GM23338 (cell line): ENCODE data around the gene EEF1E1.

Experiments used
- EZH2 ChIP-seq: fragments of 200-600 bp; sonication (generic); IDR thresholded peaks from one replicate; pipeline ENCODE4 v1.8.0; 2017; ENCODE audit warnings: antibody characterized with exemption, mild to moderate bottlenecking, low read depth; ENCODE audit not compliant: unreplicated experiment
- TF ChIP-seq, protein P1 (sequence below), 2 experiments: fragments of 200-600 bp in 1 of 2; sonication (generic) in 1 of 2; conservative IDR thresholded peaks; 2 replicates each; pipeline versions ENCODE4 v1.5.1 to v1.6.1; 2016 to 2017; ENCODE audit warnings: antibody characterized with exemption in 2 of 2, low read depth in 2 of 2, mild to moderate bottlenecking in 2 of 2, moderate library complexity in 1 of 2

DNA sequence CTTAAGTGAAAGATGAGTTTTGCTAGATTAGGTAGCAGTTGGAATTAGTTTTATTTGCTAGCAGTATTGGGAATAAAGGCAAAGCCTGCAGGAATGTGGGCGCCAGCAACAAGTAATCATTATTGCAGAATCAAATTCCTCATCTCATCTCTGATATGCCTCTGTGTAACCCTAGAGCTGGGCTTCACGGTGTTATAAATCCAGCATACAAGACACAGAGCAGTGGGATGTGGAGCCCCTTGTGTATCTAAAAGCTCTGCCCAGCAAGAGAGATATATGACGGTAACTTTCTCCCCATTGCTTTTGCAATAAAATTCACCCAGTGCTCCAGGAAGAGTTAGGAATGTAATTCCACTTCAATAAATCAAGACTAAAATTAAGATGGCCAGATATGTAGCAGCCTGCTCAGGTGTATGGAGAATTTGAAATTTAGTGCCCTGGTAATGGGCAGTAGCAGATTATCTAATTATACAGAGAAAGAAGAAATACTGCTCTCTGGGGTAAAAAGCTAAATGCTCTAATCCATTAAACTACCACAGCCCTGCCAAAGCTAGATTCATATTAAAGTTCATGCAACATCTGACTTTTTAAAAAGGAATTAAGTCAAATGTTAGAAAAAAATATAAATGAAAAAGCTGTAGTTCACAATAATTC, 32.6 kb downstream of the EEF1E1 start:
- TF ChIP-seq, protein P1, sequence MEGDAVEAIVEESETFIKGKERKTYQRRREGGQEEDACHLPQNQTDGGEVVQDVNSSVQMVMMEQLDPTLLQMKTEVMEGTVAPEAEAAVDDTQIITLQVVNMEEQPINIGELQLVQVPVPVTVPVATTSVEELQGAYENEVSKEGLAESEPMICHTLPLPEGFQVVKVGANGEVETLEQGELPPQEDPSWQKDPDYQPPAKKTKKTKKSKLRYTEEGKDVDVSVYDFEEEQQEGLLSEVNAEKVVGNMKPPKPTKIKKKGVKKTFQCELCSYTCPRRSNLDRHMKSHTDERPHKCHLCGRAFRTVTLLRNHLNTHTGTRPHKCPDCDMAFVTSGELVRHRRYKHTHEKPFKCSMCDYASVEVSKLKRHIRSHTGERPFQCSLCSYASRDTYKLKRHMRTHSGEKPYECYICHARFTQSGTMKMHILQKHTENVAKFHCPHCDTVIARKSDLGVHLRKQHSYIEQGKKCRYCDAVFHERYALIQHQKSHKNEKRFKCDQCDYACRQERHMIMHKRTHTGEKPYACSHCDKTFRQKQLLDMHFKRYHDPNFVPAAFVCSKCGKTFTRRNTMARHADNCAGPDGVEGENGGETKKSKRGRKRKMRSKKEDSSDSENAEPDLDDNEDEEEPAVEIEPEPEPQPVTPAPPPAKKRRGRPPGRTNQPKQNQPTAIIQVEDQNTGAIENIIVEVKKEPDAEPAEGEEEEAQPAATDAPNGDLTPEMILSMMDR (conservative IDR thresholded peaks at IDR 0.05; ENCODE audit: low read depth in 2 of 2) = no peak
- no peak for TF ChIP-seq EZH2
